Smooth muscle cell (in vitro differentiated cells): ENCODE data around the gene CCNL1. TPM values are rescaled to one million over a fixed set of nuclear protein-coding genes. Genes with fewer than 3 reads are reported as not detected.

ENCODE experiments used
- DNase-seq: peaks from one replicate; lab custom pipeline; 2025; ENCODE audit not compliant: unreplicated experiment; lab: John Stamatoyannopoulos, UW
- H2AFZ ChIP-seq: fragments of 200-600 bp; sonication (generic); 2 replicates; pipeline ENCODE4 v1.6.0; 2016; ENCODE audit warnings: antibody characterized with exemption, low read depth, mild to moderate bottlenecking
- H3F3A ChIP-seq: fragments of 200-600 bp; sonication (generic); 2 replicates; pipeline ENCODE4 v1.6.0; 2017; ENCODE audit warnings: antibody characterized with exemption, low read depth
- H3K27ac ChIP-seq: fragments of 200-600 bp; sonication (generic); 2 replicates; pipeline ENCODE4 v1.5.1; 2016; ENCODE audit warnings: low read depth, mild to moderate bottlenecking
- H3K27me3 ChIP-seq: fragments of 200-600 bp; sonication (generic); 2 replicates; pipeline ENCODE4 v1.6.1; 2016; ENCODE audit warnings: low read depth, mild to moderate bottlenecking
- H3K36me3 ChIP-seq: fragments of 200-600 bp; sonication (generic); 2 replicates; pipeline ENCODE4 v1.5.1; 2016; ENCODE audit warnings: low read depth
- H3K4me1 ChIP-seq: fragments of 200-600 bp; sonication (generic); 2 replicates; pipeline ENCODE4 v1.5.1; 2016; ENCODE audit warnings: low read depth
- H3K4me2 ChIP-seq: fragments of 200-600 bp; sonication (generic); 2 replicates; pipeline ENCODE4 v1.6.0; 2016; ENCODE audit warnings: mild to moderate bottlenecking
- H3K4me3 ChIP-seq: fragments of 200-600 bp; sonication (generic); 2 replicates; pipeline ENCODE4 v1.5.1; 2016; ENCODE audit warnings: mild to moderate bottlenecking
- H3K79me2 ChIP-seq: fragments of 200-600 bp; sonication (generic); 2 replicates; pipeline ENCODE4 v1.6.0; 2016; ENCODE audit warnings: low read depth, mild to moderate bottlenecking
- H3K9ac ChIP-seq: fragments of 200-600 bp; sonication (generic); 2 replicates; pipeline ENCODE4 v1.6.0; 2016; ENCODE audit warnings: low read depth
- H3K9me3 ChIP-seq: fragments of 200-600 bp; sonication (generic); replicated peaks from 2 replicates; pipeline ENCODE4 v1.5.1; 2016; ENCODE audit warnings: low read depth
- H4K20me1 ChIP-seq: fragments of 200-600 bp; sonication (generic); 2 replicates; pipeline ENCODE4 v1.6.0; 2016; ENCODE audit warnings: low read depth
- WGBS: methylation state at CpG from one replicate; pipeline ENCODE4 v1.1.7; 2016; ENCODE audit warnings: low lambda C conversion rate; 5-methylcytosine and 5-hydroxymethylcytosine counted together
- polyA plus RNA-seq: library from polyadenylated mRNA; unstranded; fragments of >200 nt; fragmentation: Nextera tagmentation; extraction: Ambion mirVana; gene quantifications from 2 replicates; pipeline ENCODE4 v1.2.1, GENCODE V29; 2016
- total RNA-seq: library from RNA; depleted of rRNA; stranded (reverse); fragments of >200 nt; gene quantifications from 2 replicates; pipeline ENCODE4 v1.2.3, GENCODE V29; 2014
- TF ChIP-seq, protein P1 (sequence below): fragments of 200-600 bp; sonication (generic); IDR thresholded peaks from 2 replicates; pipeline ENCODE4 v1.5.1; 2017; ENCODE audit warnings: borderline replicate concordance, mild to moderate bottlenecking, antibody characterized with exemption; ENCODE audit not compliant: insufficient read depth, poor library complexity, severe bottlenecking

CCNL1 gene
- total and polyA plus RNA-seq, 2 experiments from 2014 or later, result 173 to 599 TPM

DNA sequence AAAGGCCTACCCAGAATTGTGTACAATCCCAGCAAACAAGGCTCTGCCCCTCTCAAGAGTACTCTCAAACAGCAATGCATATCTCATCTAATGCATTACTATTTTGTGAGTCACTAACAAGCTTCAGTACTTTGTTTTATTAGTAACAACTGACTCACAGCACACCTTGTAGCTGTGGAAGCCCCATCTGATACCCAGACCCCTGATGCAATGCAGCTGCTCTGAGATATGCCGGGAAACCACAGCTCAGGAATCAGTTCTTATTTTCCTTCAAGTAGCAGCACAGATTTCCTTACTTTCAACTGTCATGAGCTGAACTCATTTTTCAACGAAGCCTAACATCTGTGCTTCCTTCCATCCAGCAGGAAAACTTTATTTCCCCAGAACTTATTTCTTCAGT, 37.8 kb downstream of the CCNL1 start:
- Histone ChIP-seq H3K4me3 (no peak overlapping the region), H3K36me3 (no peaks in the 10 kb centered on the region), H3K4me1 (peaks cover 5% of the 10 kb centered on the region), H3K9ac (peak overlapping the region; percentile 30), H3K4me2 (peak overlapping the region; percentile 17), H3K27me3 (no peaks in the 10 kb centered on the region), H2AFZ (no peak overlapping the region), H3F3A (peaks cover 9% of the 10 kb centered on the region), H3K9me3 (no peaks in the 10 kb centered on the region), H4K20me1 (no peaks in the 10 kb centered on the region), H3K79me2 (no peaks in the 10 kb centered on the region), H3K27ac (peak overlapping the region; percentile 66)
- 20% methylated on average over 2 of the region's 2 CpGs for WGBS
- TF ChIP-seq, protein P1, sequence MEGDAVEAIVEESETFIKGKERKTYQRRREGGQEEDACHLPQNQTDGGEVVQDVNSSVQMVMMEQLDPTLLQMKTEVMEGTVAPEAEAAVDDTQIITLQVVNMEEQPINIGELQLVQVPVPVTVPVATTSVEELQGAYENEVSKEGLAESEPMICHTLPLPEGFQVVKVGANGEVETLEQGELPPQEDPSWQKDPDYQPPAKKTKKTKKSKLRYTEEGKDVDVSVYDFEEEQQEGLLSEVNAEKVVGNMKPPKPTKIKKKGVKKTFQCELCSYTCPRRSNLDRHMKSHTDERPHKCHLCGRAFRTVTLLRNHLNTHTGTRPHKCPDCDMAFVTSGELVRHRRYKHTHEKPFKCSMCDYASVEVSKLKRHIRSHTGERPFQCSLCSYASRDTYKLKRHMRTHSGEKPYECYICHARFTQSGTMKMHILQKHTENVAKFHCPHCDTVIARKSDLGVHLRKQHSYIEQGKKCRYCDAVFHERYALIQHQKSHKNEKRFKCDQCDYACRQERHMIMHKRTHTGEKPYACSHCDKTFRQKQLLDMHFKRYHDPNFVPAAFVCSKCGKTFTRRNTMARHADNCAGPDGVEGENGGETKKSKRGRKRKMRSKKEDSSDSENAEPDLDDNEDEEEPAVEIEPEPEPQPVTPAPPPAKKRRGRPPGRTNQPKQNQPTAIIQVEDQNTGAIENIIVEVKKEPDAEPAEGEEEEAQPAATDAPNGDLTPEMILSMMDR, result no peak
- DNase-seq, result no peak

- Histone ChIP-seq H3K4me1 (peaks cover 5% of the 10 kb centered on the region), H3K79me2 (no peaks in the 10 kb centered on the region), H3K36me3 (no peaks in the 10 kb centered on the region), H3F3A (peaks cover 3% of the 10 kb centered on the region), H3K9me3 (no peaks in the 10 kb centered on the region), H3K27me3 (no peaks in the 10 kb centered on the region), H3K9ac (no peak overlapping the region), H4K20me1 (no peaks in the 10 kb centered on the region), H3K4me2 (no peak overlapping the region), H3K4me3 (no peak overlapping the region), H2AFZ (no peak overlapping the region), H3K27ac (peak overlapping the region; percentile 60)
- 74% methylated on average over 1 of the region's 1 CpG for WGBS
- DNase-seq, result no peak
- TF ChIP-seq, protein P1, result no peak
Observed at GRCh38 chr3:157121522-157121921, 38.4 kb downstream of the CCNL1 start.

DNA sequence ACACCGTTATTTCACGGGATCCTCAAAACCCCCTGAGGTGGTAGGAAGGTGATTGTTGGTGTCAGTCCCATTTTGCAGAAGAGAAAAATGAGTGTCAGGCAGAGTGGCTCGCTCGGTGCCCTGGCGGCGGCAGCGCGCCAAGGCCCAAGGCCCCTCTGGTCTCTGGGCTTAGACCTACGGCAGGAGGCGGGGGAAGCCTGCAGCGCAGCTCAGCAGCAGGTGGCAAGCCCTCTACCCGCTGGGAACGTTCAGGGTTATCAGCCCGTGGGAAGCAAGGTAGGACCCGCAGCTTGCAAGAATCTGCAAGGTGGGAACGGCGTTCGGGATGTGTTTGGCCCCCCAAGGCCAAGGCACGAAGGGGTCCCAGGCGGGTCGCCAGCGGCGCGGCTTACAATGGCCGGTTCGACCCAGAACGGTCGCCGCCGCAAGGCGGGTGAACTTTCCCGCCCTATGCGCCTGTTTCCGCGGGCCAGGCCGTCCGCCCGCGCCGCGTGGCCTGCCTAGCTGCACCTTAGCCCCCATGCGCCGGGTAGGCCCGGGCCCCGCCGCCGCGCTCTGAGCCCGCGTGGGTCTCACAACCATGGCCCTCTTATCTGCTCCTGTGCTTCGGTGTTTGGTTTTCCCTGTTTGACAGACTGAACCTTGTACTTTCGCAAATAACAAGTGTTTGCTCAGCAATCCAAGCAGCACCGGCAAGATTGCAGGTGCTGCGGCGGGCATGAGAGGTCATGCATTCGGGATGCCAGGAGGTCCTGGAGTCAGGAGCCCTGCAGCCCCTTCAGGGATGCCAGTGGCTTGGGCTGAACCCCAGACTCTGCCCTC, 39.7 kb downstream of the CCNL1 start:
- Histone ChIP-seq H3K79me2 (no peaks in the 10 kb centered on the region), H3K9me3 (no peaks in the 10 kb centered on the region), H3K4me2 (no peak overlapping the region), H3K27ac (no peak overlapping the region), H3K36me3 (no peaks in the 10 kb centered on the region), H3K9ac (no peak overlapping the region), H2AFZ (no peak overlapping the region), H3K4me1 (peaks cover 9% of the 10 kb centered on the region), H3K4me3 (no peak overlapping the region), H3K27me3 (no peaks in the 10 kb centered on the region), H3F3A (no peaks in the 10 kb centered on the region), H4K20me1 (no peaks in the 10 kb centered on the region)
- 97% methylated on average over 54 of the region's 56 CpGs for WGBS
- DNase-seq, result no peak
- TF ChIP-seq, protein P1, result no peak

DNA sequence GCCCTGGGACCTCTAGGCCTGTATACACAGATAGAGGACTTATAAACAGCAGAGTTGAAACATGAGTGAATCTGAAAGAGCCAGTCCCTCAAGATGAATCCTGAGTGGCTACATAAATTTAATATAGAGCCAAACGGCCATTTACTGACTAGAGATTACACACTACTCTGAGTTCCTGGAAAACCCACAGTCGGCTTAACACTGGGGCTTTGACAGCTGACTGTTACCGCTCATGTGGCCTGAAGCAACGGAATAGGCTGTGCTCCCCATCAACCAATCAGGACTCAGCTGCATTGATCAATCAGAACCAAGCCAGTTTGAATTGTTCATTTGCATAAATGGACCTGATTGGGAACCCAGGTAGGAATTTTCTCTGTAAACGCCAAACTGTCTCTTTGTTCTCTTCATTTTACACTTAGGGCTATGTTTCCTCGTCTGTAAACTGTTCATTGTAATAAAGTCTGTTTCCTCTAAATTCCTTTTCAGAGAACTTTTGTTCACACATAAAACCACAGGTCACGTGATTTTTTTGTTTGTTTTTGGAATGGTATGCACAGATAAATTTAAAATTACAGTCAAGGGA, 40.5 kb downstream of the CCNL1 start:
- Histone ChIP-seq H3K36me3 (no peaks in the 10 kb centered on the region), H3K79me2 (no peaks in the 10 kb centered on the region), H3K9ac (no peak overlapping the region), H3F3A (no peaks in the 10 kb centered on the region), H3K4me1 (peaks cover 17% of the 10 kb centered on the region), H4K20me1 (no peaks in the 10 kb centered on the region), H3K27ac (no peak overlapping the region), H3K27me3 (no peaks in the 10 kb centered on the region), H3K4me2 (no peak overlapping the region), H3K9me3 (no peaks in the 10 kb centered on the region), H3K4me3 (no peak overlapping the region), H2AFZ (no peak overlapping the region)
- TF ChIP-seq, protein P1, result no peak
- no peak for DNase-seq
- WGBS, result 59% methylated on average over 7 of the region's 7 CpGs
